T-helper 2 cell treated with Interferon-gamma antibody and Interleukin-4, amounts not matched to agents 5 μg/mL and 100 μg/mL, for 36 hours (primary cell): Measurements from ENCODE around the gene HESX1.

ENCODE experiments used
- DNase-seq: peaks from one replicate; pipeline ENCODE4 v3.0.0; 2021; ENCODE audit warnings: low spot score
- H3K27ac Mint-ChIP-seq: one replicate; pipeline ENCODE4 v1.8.0; 2021; ENCODE audit warnings: mild to moderate bottlenecking, mixed read lengths
- H3K27me3 Mint-ChIP-seq: one replicate; pipeline ENCODE4 v1.8.0; 2021; ENCODE audit warnings: low read depth, mixed read lengths
- H3K36me3 Mint-ChIP-seq: one replicate; pipeline ENCODE4 v1.8.0; 2021; ENCODE audit warnings: low read depth, mixed read lengths
- H3K4me1 Mint-ChIP-seq: one replicate; pipeline ENCODE4 v1.8.0; 2021; ENCODE audit warnings: low read depth, mixed read lengths
- H3K4me3 Mint-ChIP-seq: one replicate; pipeline ENCODE4 v1.8.0; 2022; ENCODE audit warnings: mild to moderate bottlenecking, moderate library complexity, mixed read lengths
- H3K9me3 Mint-ChIP-seq: one replicate; pipeline ENCODE4 v1.8.0; 2021; ENCODE audit warnings: mixed read lengths

Gene HESX1

GRCh38 chr3:57199895-57200297 is at the start of gene HESX1:
Gene HESX1, minus strand, starts transcription at chr3:57199978. Its CDS starts 60 bp downstream, at chr3:57199918.
- no peak within 1 kb of the TSS for H3K4me3 Mint-ChIP-seq
- no peak for DNase-seq
- no peak within 1 kb of the TSS for H3K27ac Mint-ChIP-seq
- no peaks in the 10 kb centered on the region for H3K36me3 Mint-ChIP-seq
- no peaks in the 10 kb centered on the region for H3K9me3 Mint-ChIP-seq
- H3K27me3 Mint-ChIP-seq = peaks cover 12% of the 10 kb centered on the region
- H3K4me1 Mint-ChIP-seq = no peaks in the 10 kb centered on the region

GRCh38 chr3:57244946-57245345 is 45.2 kb upstream of the HESX1 start:
- Mint-ChIP-seq H3K4me1 (no peaks in the 10 kb centered on the region), H3K27ac (no peak overlapping the region), H3K27me3 (no peaks in the 10 kb centered on the region), H3K9me3 (no peaks in the 10 kb centered on the region), H3K4me3 (no peak overlapping the region), H3K36me3 (peaks cover 47% of the 10 kb centered on the region)
- no peak for DNase-seq

- H3K27ac Mint-ChIP-seq = no peak overlapping the region
- H3K36me3 Mint-ChIP-seq = peaks cover 27% of the 10 kb centered on the region
- DNase-seq = no peak
- no peaks in the 10 kb centered on the region for H3K9me3 Mint-ChIP-seq
- H3K4me3 Mint-ChIP-seq = no peak overlapping the region
- no peaks in the 10 kb centered on the region for H3K27me3 Mint-ChIP-seq
- peaks cover 12% of the 10 kb centered on the region for H3K4me1 Mint-ChIP-seq
Observed at GRCh38 chr3:57234613-57235575, 35.1 kb upstream of the HESX1 start.

- Mint-ChIP-seq H3K4me1 (peaks cover 21% of the 10 kb centered on the region), H3K27me3 (no peaks in the 10 kb centered on the region), H3K9me3 (no peaks in the 10 kb centered on the region), H3K27ac (no peak overlapping the region), H3K4me3 (no peak overlapping the region), H3K36me3 (peaks cover 18% of the 10 kb centered on the region)
- DNase-seq = no peak
Observed at GRCh38 chr3:57233799-57234198, 34.0 kb upstream of the HESX1 start.

- DNase-seq = no peak
- no peak overlapping the region for H3K27ac Mint-ChIP-seq
- H3K4me1 Mint-ChIP-seq = peaks cover 35% of the 10 kb centered on the region
- H3K9me3 Mint-ChIP-seq = no peaks in the 10 kb centered on the region
- peaks cover 4% of the 10 kb centered on the region for H3K36me3 Mint-ChIP-seq
- H3K27me3 Mint-ChIP-seq = no peaks in the 10 kb centered on the region
- H3K4me3 Mint-ChIP-seq = peak overlapping the region; percentile 94
Observed at GRCh38 chr3:57230006-57230405, 30.2 kb upstream of the HESX1 start.

- peaks cover 36% of the 10 kb centered on the region for H3K4me1 Mint-ChIP-seq
- peak overlapping the region; percentile 80 for H3K27ac Mint-ChIP-seq
- peak; percentile 46 for DNase-seq
- H3K27me3 Mint-ChIP-seq = no peaks in the 10 kb centered on the region
- H3K4me3 Mint-ChIP-seq = peak overlapping the region; percentile 94
- H3K9me3 Mint-ChIP-seq = no peaks in the 10 kb centered on the region
- H3K36me3 Mint-ChIP-seq = peaks cover 4% of the 10 kb centered on the region
Observed at GRCh38 chr3:57227930-57228751, 28.4 kb upstream of the HESX1 start.

GRCh38 chr3:57227204-57227929 is 27.6 kb upstream of the HESX1 start, which contains the start of gene APPL1:
Gene APPL1, plus strand, starts transcription at chr3:57227729. Its CDS starts 155 bp downstream, at chr3:57227884.
- no peaks in the 10 kb centered on the region for H3K27me3 Mint-ChIP-seq

GRCh38 chr3:57226176-57226575 is 26.4 kb upstream of the HESX1 start:
- no peak overlapping the region for H3K27ac Mint-ChIP-seq
- H3K27me3 Mint-ChIP-seq = no peaks in the 10 kb centered on the region
- H3K36me3 Mint-ChIP-seq = peaks cover 4% of the 10 kb centered on the region
- H3K4me3 Mint-ChIP-seq = peak overlapping the region; percentile 23
- no peaks in the 10 kb centered on the region for H3K9me3 Mint-ChIP-seq
- DNase-seq = no peak
- H3K4me1 Mint-ChIP-seq = peaks cover 32% of the 10 kb centered on the region

More at GRCh38 chr3:57227204-57227929, 27.6 kb upstream of the HESX1 start, which contains the start of gene APPL1:
- Mint-ChIP-seq H3K36me3 (peaks cover 4% of the 10 kb centered on the region), H3K4me3 (peak within 1 kb of the TSS; percentile 94), H3K9me3 (no peaks in the 10 kb centered on the region), H3K4me1 (peaks cover 35% of the 10 kb centered on the region), H3K27ac (peak within 1 kb of the TSS; percentile 80)
- peak; percentile 95 for DNase-seq

- Mint-ChIP-seq H3K36me3 (no peaks in the 10 kb centered on the region), H3K27me3 (no peaks in the 10 kb centered on the region), H3K4me1 (peaks cover 26% of the 10 kb centered on the region), H3K27ac (no peak overlapping the region), H3K4me3 (no peak overlapping the region), H3K9me3 (no peaks in the 10 kb centered on the region)
- no peak for DNase-seq
Observed at GRCh38 chr3:57224856-57225255, 25.1 kb upstream of the HESX1 start.

- DNase-seq = no peak
- peaks cover 10% of the 10 kb centered on the region for H3K4me1 Mint-ChIP-seq
- no peak overlapping the region for H3K27ac Mint-ChIP-seq
- no peaks in the 10 kb centered on the region for H3K36me3 Mint-ChIP-seq
- H3K4me3 Mint-ChIP-seq = no peak overlapping the region
- H3K9me3 Mint-ChIP-seq = no peaks in the 10 kb centered on the region
- peaks cover 5% of the 10 kb centered on the region for H3K27me3 Mint-ChIP-seq
Observed at GRCh38 chr3:57221883-57222282, 22.1 kb upstream of the HESX1 start.

- Mint-ChIP-seq H3K27ac (no peak overlapping the region), H3K4me1 (no peaks in the 10 kb centered on the region), H3K4me3 (no peak overlapping the region), H3K36me3 (no peaks in the 10 kb centered on the region), H3K27me3 (no peaks in the 10 kb centered on the region), H3K9me3 (no peaks in the 10 kb centered on the region)
- DNase-seq = no peak
Observed at GRCh38 chr3:57206423-57206822, 6.6 kb upstream of the HESX1 start.

GRCh38 chr3:57194641-57195040 is 5.1 kb downstream of the HESX1 start:
- H3K4me3 Mint-ChIP-seq = no peak overlapping the region
- no peak overlapping the region for H3K27ac Mint-ChIP-seq
- H3K9me3 Mint-ChIP-seq = no peaks in the 10 kb centered on the region

GRCh38 chr3:57192028-57192427 is 7.8 kb downstream of the HESX1 start:
- Mint-ChIP-seq H3K4me3 (no peak overlapping the region), H3K4me1 (no peaks in the 10 kb centered on the region), H3K27me3 (peaks cover 30% of the 10 kb centered on the region), H3K9me3 (no peaks in the 10 kb centered on the region), H3K36me3 (no peaks in the 10 kb centered on the region), H3K27ac (no peak overlapping the region)
- no peak for DNase-seq

More at GRCh38 chr3:57194641-57195040, 5.1 kb downstream of the HESX1 start:
- Mint-ChIP-seq H3K27me3 (peaks cover 34% of the 10 kb centered on the region), H3K36me3 (no peaks in the 10 kb centered on the region), H3K4me1 (no peaks in the 10 kb centered on the region)
- DNase-seq = no peak
